Measurements from ENCODE around the gene SNAPC5.

DNA sequence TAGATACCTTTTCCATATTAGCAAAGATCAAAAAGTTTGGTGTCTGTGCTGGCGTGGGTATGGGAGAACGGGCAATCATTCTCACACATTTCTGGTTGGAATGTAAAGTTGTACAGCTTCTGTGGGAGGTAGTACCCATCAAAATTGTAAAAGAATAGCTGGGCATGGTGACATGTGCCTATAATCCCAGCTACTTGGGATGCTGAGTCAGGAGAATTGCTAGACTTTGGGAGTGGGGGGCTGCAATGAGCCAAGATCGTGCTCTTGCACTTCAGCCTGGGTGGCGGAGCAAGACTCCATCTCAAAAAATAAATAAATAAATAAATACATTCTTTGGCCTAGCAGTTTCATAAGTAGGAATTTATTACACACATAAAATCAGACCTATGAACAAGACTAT is 45.3 kb upstream of the SNAPC5 start:
- no peak for TF ChIP-seq CTCF (optimal IDR thresholded peaks at IDR 0.05 in 1 of 3, IDR thresholded peaks at IDR 0.05 in 1 of 3, conservative IDR thresholded peaks at IDR 0.05 in 1 of 3; ENCODE audit: extremely low read depth in 1 of 3, insufficient read depth in 2 of 3, low read length in 3 of 3)
- no peak for TF ChIP-seq EZH2 (IDR thresholded peaks at IDR 0.05; ENCODE audit: low read length)
